K562 (cell line): ENCODE data around the gene ANKS1B. TPM values are rescaled to one million over a fixed set of nuclear protein-coding genes. Genes with fewer than 3 reads are reported as not detected.

ENCODE experiments used
- ATAC-seq: fragments of 200-7000 bp; cut with Tn5 transposase; 3 replicates; pipeline ENCODE4 v1.9.1; 2020; ENCODE audit warnings: moderate library complexity
- BruUV-seq: library from RNA; stranded (reverse); fragments of 400-500 nt; replicated peaks from 2 replicates; lab custom pipeline; 2021; lab: Mats Ljungman, UMichigan
- CTCF ChIA-PET: fragments of 300-600 bp; formaldehyde crosslinking; extraction: SDS; loops from one replicate; lab custom pipeline; 2021; ENCODE audit warnings: low intra/inter-chr PET ratio; lab: Yijun Ruan, JAX
- POLR2A ChIA-PET: fragments of 300-600, 350-650 bp; sonication (Branson Sonifier 250); formaldehyde crosslinking; extraction: SDS; loops from one replicate; lab custom pipeline; 2021; ENCODE audit warnings: antibody characterized with exemption, inconsistent platforms; lab: Yijun Ruan, JAX
- DNase-seq, 4 experiments: peaks; one replicate each; pipeline versions ENCODE4 v3.0.0 to v3.0.0-alpha.2; 2011 to 2018; ENCODE audit warnings: low spot score in 3 of 4, mixed read lengths in 3 of 4; ENCODE audit errors: extremely low read depth in 1 of 4
- FAIRE-seq: peaks from 2 replicates; lab custom pipeline; 2011; peaks lifted over from hg19 to GRCh38; lab: Jason Lieb, UNC
- H2AFZ ChIP-seq: 2 replicates; pipeline ENCODE4 v1.6.0; 2011; ENCODE audit warnings: low read depth, low read length, control low read depth, inconsistent platforms
- H3K27ac ChIP-seq: fragments of 200-600 bp; 3 replicates; pipeline ENCODE4 v1.8.0; 2011; ENCODE audit warnings: low read depth, mild to moderate bottlenecking, control low read depth, inconsistent platforms, low read length, moderate library complexity, mixed read lengths; ENCODE audit errors: extremely low read depth
- H3K27me3 ChIP-seq, 2 experiments: fragments of 300-600 bp in 1 of 2; 2 replicates in 1 of 2; 3 replicates in 1 of 2; pipeline versions ENCODE4 v1.6.0 to v1.8.0; 2011; ENCODE audit warnings: inconsistent platforms in 2 of 2, low read length in 2 of 2, mild to moderate bottlenecking in 1 of 2, mixed read lengths in 1 of 2, moderate library complexity in 1 of 2; ENCODE audit not compliant: control insufficient read depth in 2 of 2, insufficient read depth in 2 of 2
- H3K36me3 ChIP-seq: fragments of 300-600 bp; 3 replicates; pipeline ENCODE4 v1.8.0; 2011; ENCODE audit warnings: mild to moderate bottlenecking, low read length, inconsistent platforms; ENCODE audit not compliant: control insufficient read depth, insufficient read depth
- H3K4me1 ChIP-seq, 2 experiments: fragments of 200-600 bp in 1 of 2; replicated peaks in 1 of 2; 2 replicates in 1 of 2; 3 replicates in 1 of 2; pipeline versions ENCODE4 v1.5.1 to v1.8.0; 2011; ENCODE audit warnings: inconsistent platforms in 2 of 2, low read length in 2 of 2, mild to moderate bottlenecking in 1 of 2, mixed read lengths in 1 of 2, moderate library complexity in 1 of 2; ENCODE audit not compliant: control insufficient read depth in 2 of 2, insufficient read depth in 2 of 2
- H3K4me2 ChIP-seq: 2 replicates; pipeline ENCODE4 v1.6.1; 2011; ENCODE audit warnings: low read length, control low read depth, inconsistent platforms, mixed read lengths; ENCODE audit not compliant: insufficient read depth
- H3K4me3 ChIP-seq: fragments of 200-600 bp; sonication (generic), shearing (Covaris generic); 2 replicates; pipeline ENCODE4 v1.5.1; 2016; ENCODE audit warnings: control low read depth, inconsistent platforms
- H3K79me2 ChIP-seq: fragments of 200-600 bp; 3 replicates; pipeline ENCODE4 v1.8.0; 2011; ENCODE audit warnings: low read length, inconsistent platforms; ENCODE audit not compliant: control insufficient read depth, insufficient read depth
- H3K9ac ChIP-seq, 2 experiments: 2 replicates each; pipeline versions ENCODE4 v1.6.0 to v1.6.1; 2011; ENCODE audit warnings: low read depth in 2 of 2, low read length in 2 of 2, control low read depth in 1 of 2, inconsistent platforms in 1 of 2, mild to moderate bottlenecking in 1 of 2, mixed read lengths in 1 of 2; ENCODE audit not compliant: insufficient read depth in 1 of 2
- H3K9me1 ChIP-seq: one replicate; pipeline ENCODE4 v1.6.0; 2011; ENCODE audit warnings: inconsistent platforms, mild to moderate bottlenecking, low read length, moderate library complexity; ENCODE audit not compliant: control insufficient read depth, insufficient read depth
- H3K9me3 ChIP-seq: replicated peaks from 2 replicates; pipeline ENCODE4 v1.5.1; 2011; ENCODE audit warnings: low read depth, low read length, inconsistent platforms; ENCODE audit not compliant: control insufficient read depth, insufficient read depth
- H4K20me1 ChIP-seq: replicated peaks from 2 replicates; pipeline ENCODE4 v1.6.1; 2011; ENCODE audit warnings: low read length, inconsistent platforms, mixed read lengths; ENCODE audit not compliant: control insufficient read depth, insufficient read depth
- CBX5 ChIP-seq: IDR thresholded peaks from 2 replicates; pipeline ENCODE4 v1.6.1; 2014; ENCODE audit warnings: low read depth, borderline replicate concordance
- ILK ChIP-seq: fragments of 450-650 bp; IDR thresholded peaks from 2 replicates; pipeline ENCODE4 v1.6.1; 2016; ENCODE audit warnings: missing genetic modification characterization, low read depth, mild to moderate bottlenecking, missing compliant biosample characterization, moderate library complexity, borderline replicate concordance
- NR4A1 ChIP-seq, 2 experiments: fragments of 250-450 bp in 1 of 2; fragments of 450-650 bp in 1 of 2; sonication (Bioruptor Pico) in 1 of 2; IDR thresholded peaks; 2 replicates each; pipeline versions ENCODE4 v1.4.0 to v1.6.1; 2016 to 2020; ENCODE audit warnings: mild to moderate bottlenecking in 2 of 2, missing compliant biosample characterization in 1 of 2, missing genetic modification characterization in 1 of 2, moderate library complexity in 1 of 2
- POLR2A ChIP-seq: fragments of 450-650 bp; conservative IDR thresholded peaks from 2 replicates; pipeline ENCODE4 v1.6.1; 2016
- WGBS: fragments of 100-300 bp; shearing (Covaris generic); methylation state at CpG from one replicate; pipeline ENCODE4 v1.1.6; 2016; ENCODE audit warnings: low coverage, mixed read lengths; ENCODE audit not compliant: insufficient coverage; ENCODE audit errors: missing lambda C conversion rate; 5-methylcytosine and 5-hydroxymethylcytosine counted together
- in situ Hi-C: fragments of 300-500 bp; cut with MboI; formaldehyde crosslinking; loops from 4 replicates; pipeline ENCODE4 v1.15.0; 2018; ENCODE audit warnings: inconsistent platforms, mixed read lengths
- intact Hi-C: fragments of 100-400 bp; cut with micrococcal nuclease; formaldehyde crosslinking; loops from 2 replicates; pipeline ENCODE4 v1.14.2; 2022
- polyA plus RNA-seq, 8 experiments: library from polyadenylated mRNA; depleted of rRNA in 4 of 8; stranded (reverse) in 5 of 8; unstranded in 3 of 8; fragments of >200 nt; fragmentation: Nextera tagmentation in 2 of 8; fragmentation: Illumina TruSeq in 1 of 8; extraction: Ambion mirVana in 2 of 8; extraction: Trizol in 1 of 8; gene quantifications; 2 replicates each; pipeline versions ENCODE4 v1.2.1 to v1.2.3, GENCODE V29; 2011 to 2014; ENCODE audit warnings: inconsistent platforms in 1 of 8, missing spikeins in 1 of 8
- total RNA-seq, 7 experiments: library from RNA; depleted of rRNA in 6 of 7; stranded (reverse); fragments of >200 nt in 6 of 7; fragmentation: Illumina TruSeq in 2 of 7; extraction: Trizol in 2 of 7; gene quantifications; 2 replicates each; pipeline versions ENCODE4 v1.2.1 to v1.2.3, GENCODE V29; 2011 to 2021; ENCODE audit warnings: low replicate concordance in 1 of 7
- TF ChIP-seq, protein P1 (sequence below), 2 experiments: fragments of 450-650 bp in 1 of 2; sonication (generic) in 1 of 2; formaldehyde crosslinking in 1 of 2; IDR thresholded peaks; 2 replicates each; pipeline versions ENCODE4 v1.7.1 to v1.9.0; 2016 to 2022; ENCODE audit warnings: inconsistent platforms in 1 of 2, mild to moderate bottlenecking in 1 of 2, missing genetic modification reagents in 1 of 2
- TF ChIP-seq, protein P2 (sequence below): sonication (generic); formaldehyde crosslinking; IDR thresholded peaks from 2 replicates; pipeline ENCODE4 v1.8.1; 2023; ENCODE audit warnings: mild to moderate bottlenecking, missing genetic modification reagents

ANKS1B gene
- total and polyA plus RNA-seq, 9 of the 15 experiments (the other 6 are each of a cell fraction or from before 2014, with no cell fraction given) = 0.04 to 0.47 (median 0.28) TPM; not detected in 4

DNA sequence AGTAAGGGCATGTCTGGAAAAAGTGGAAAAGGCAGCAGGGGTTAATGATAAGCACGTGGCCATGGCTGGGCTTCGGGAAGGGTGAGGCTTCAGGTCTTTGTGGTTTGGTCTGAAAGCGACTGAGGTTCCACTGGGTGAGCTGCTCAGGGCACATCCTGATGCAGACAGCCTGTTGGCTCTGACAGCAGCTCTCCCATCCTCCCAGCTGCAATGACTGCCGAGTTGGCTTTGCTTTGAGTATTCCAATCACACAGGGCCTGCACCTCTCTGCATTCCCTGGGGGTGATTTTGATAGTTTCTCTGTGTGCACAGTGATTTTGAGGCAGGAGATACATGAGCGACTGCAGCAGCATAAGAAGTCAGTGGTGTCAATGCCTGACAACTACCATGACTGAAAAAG, 948.9 kb downstream of the ANKS1B start:
- 0% methylated on average over 5 of the region's 5 CpGs for WGBS
- CTCF ChIA-PET = no interaction called here
- DNase-seq (no peak), FAIRE-seq (no peak), ATAC-seq (no peak)
- Histone ChIP-seq H3K27me3 (no peaks in the 10 kb centered on the region), H3K9me1 (no peaks in the 10 kb centered on the region), H3K4me2 (no peak overlapping the region), H3K9me3 (no peaks in the 10 kb centered on the region), H3K4me3 (no peak overlapping the region), H3K36me3 (no peaks in the 10 kb centered on the region), H3K79me2 (no peaks in the 10 kb centered on the region), H4K20me1 (no peaks in the 10 kb centered on the region), H2AFZ (no peak overlapping the region), H3K9ac (no peak overlapping the region), H3K27ac (no peak overlapping the region), H3K4me1 (no peaks in the 10 kb centered on the region)
- no TSS peak for BruUV-seq
- no peak for TF ChIP-seq CBX5
- TF ChIP-seq, protein P1, sequence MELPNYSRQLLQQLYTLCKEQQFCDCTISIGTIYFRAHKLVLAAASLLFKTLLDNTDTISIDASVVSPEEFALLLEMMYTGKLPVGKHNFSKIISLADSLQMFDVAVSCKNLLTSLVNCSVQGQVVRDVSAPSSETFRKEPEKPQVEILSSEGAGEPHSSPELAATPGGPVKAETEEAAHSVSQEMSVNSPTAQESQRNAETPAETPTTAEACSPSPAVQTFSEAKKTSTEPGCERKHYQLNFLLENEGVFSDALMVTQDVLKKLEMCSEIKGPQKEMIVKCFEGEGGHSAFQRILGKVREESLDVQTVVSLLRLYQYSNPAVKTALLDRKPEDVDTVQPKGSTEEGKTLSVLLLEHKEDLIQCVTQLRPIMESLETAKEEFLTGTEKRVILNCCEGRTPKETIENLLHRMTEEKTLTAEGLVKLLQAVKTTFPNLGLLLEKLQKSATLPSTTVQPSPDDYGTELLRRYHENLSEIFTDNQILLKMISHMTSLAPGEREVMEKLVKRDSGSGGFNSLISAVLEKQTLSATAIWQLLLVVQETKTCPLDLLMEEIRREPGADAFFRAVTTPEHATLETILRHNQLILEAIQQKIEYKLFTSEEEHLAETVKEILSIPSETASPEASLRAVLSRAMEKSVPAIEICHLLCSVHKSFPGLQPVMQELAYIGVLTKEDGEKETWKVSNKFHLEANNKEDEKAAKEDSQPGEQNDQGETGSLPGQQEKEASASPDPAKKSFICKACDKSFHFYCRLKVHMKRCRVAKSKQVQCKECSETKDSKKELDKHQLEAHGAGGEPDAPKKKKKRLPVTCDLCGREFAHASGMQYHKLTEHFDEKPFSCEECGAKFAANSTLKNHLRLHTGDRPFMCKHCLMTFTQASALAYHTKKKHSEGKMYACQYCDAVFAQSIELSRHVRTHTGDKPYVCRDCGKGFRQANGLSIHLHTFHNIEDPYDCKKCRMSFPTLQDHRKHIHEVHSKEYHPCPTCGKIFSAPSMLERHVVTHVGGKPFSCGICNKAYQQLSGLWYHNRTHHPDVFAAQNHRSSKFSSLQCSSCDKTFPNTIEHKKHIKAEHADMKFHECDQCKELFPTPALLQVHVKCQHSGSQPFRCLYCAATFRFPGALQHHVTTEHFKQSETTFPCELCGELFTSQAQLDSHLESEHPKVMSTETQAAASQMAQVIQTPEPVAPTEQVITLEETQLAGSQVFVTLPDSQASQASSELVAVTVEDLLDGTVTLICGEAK (IDR thresholded peaks at IDR 0.05) = no peak
- TF ChIP-seq, protein P1 (CRISPR knock-in tag; IDR thresholded peaks at IDR 0.05) = no peak
- TF ChIP-seq NR4A1 (CRISPR knock-in tag; IDR thresholded peaks at IDR 0.05) = no peak
- no peak for TF ChIP-seq NR4A1 (tag; IDR thresholded peaks at IDR 0.05)
- TF ChIP-seq, protein P2, sequence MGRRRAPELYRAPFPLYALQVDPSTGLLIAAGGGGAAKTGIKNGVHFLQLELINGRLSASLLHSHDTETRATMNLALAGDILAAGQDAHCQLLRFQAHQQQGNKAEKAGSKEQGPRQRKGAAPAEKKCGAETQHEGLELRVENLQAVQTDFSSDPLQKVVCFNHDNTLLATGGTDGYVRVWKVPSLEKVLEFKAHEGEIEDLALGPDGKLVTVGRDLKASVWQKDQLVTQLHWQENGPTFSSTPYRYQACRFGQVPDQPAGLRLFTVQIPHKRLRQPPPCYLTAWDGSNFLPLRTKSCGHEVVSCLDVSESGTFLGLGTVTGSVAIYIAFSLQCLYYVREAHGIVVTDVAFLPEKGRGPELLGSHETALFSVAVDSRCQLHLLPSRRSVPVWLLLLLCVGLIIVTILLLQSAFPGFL (CRISPR knock-in tag) = no peak
- no peak for TF ChIP-seq POLR2A
- no peak for TF ChIP-seq ILK (tag)
- POLR2A ChIA-PET = no interaction called here
- intact Hi-C loops = no loop called here
- in situ Hi-C loops = no loop called here
